Stimulated activated CD8-positive, alpha-beta memory T cell treated with anti-CD3 and anti-CD28 coated beads, Interleukin-4, amount 100 ng/mL, for 4 hours (primary cell): ENCODE data around the gene ITIH1.
A peak's percentile ranks its signal among the peaks of the same experiment; 100 is the strongest.
"Not testable (repeated sequence)": the region's sequence is repeated elsewhere in the genome, so short reads cannot be mapped to it uniquely, and the experiment has no call there.

Experiments
- DNase-seq, 2 donors: peaks; one replicate each; pipeline ENCODE4 v3.0.0-alpha.2; 2020; ENCODE audit warnings: low read depth in 2 of 2, low spot score in 1 of 2

ITIH1 gene, protein sequence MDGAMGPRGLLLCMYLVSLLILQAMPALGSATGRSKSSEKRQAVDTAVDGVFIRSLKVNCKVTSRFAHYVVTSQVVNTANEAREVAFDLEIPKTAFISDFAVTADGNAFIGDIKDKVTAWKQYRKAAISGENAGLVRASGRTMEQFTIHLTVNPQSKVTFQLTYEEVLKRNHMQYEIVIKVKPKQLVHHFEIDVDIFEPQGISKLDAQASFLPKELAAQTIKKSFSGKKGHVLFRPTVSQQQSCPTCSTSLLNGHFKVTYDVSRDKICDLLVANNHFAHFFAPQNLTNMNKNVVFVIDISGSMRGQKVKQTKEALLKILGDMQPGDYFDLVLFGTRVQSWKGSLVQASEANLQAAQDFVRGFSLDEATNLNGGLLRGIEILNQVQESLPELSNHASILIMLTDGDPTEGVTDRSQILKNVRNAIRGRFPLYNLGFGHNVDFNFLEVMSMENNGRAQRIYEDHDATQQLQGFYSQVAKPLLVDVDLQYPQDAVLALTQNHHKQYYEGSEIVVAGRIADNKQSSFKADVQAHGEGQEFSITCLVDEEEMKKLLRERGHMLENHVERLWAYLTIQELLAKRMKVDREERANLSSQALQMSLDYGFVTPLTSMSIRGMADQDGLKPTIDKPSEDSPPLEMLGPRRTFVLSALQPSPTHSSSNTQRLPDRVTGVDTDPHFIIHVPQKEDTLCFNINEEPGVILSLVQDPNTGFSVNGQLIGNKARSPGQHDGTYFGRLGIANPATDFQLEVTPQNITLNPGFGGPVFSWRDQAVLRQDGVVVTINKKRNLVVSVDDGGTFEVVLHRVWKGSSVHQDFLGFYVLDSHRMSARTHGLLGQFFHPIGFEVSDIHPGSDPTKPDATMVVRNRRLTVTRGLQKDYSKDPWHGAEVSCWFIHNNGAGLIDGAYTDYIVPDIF

DNA sequence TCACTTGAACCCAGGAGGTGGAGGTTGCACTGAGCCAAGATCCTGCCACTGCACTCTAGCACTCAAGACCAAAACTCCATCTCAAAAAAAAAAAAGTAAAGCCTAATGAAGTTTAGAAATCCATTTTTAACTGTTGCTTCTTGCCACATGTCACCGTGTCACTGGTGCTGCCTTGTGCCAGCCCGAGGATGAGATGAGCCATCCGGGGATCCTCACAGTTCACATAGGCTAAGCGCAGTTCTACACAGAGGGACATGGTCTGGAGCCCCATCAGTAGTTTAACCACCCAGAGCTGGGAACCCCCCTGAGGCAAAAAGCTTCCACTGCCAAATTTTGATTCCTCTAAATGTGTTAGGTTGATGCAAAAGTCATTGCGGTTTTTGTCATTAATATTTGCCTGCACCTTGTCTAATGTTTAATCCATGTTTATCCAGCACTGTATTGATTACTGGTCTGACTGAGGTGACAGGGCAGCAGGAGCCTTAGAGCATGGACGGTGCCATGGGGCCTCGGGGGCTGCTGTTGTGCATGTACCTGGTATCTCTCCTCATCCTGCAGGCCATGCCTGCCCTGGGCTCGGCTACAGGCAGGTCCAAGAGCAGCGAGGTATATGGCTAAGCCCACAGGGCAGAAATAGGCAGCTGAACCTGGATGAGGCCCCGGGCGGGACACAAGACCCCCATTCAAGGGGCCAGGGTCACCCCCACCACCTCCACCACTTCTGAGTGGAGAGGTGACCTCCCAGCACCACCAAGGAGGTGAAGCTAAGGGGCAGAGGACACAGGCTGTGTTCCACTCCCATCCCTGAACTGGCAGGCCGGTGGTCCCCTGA is at the start of gene ITIH1:
Gene ITIH1, plus strand, starts transcription at position 473 of the 832 bp plus-strand sequence. Its CDS starts 17 bp downstream, at position 490.
- no peak for DNase-seq

DNA sequence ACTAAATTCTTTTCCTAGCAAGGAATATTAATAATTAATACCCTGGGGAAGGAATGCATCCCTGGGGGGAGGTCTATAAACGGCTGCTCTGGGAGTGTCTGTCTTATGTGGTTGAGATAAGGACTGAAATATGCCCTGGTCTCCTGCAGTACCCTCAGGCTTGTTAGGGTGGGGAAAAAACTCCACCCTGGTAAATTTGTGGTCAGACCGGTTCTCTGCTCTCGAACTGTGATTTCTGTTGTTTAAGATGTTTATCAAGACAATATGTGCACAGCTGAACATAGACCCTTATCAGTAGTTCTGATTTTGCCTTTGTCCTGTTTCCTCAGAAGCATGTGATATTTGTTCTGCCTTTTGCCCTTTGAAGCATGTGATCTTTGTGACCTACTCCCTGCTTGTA is 48.6 kb upstream of the ITIH1 start:
- not testable (repeated sequence) for DNase-seq

DNA sequence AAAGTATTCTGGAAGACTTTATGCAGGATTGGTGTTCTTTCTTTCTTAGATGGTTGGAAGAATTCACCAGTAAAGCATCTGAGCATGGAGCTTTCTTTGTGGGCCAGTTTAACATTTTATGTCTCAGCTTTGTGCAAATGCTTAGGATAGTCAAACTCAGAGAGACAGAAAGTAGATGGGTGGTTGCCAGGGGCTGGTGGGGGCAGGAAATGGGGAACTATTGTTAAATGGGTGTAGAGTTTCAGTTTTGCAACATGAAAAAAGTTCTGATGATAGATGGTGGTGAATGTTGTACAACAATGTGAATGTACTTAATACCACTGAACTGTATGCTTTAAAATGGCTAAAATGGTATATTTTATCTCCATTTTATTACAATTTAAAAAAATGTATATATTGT is 46.7 kb upstream of the ITIH1 start:
- DNase-seq, result no peak

DNA sequence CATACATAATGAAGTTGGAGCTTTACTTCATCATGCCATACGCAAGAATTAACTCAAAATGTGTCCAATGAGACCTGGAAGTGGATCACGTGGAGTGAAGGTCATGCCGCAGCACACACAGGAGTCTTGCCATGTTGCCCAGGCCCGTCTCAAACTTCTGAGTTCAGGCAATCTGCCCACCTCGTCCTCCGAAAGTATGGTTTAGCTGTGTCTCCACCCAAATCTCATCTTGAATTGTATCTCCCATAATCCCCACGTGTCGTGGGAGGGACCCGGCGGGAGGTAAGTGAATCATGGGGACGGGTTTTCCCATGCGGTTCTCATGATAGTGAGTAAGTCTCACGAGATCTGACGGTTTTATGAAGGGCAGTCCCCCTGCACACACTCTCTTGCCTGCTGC is 45.8 kb upstream of the ITIH1 start:
- no peak for DNase-seq

DNA sequence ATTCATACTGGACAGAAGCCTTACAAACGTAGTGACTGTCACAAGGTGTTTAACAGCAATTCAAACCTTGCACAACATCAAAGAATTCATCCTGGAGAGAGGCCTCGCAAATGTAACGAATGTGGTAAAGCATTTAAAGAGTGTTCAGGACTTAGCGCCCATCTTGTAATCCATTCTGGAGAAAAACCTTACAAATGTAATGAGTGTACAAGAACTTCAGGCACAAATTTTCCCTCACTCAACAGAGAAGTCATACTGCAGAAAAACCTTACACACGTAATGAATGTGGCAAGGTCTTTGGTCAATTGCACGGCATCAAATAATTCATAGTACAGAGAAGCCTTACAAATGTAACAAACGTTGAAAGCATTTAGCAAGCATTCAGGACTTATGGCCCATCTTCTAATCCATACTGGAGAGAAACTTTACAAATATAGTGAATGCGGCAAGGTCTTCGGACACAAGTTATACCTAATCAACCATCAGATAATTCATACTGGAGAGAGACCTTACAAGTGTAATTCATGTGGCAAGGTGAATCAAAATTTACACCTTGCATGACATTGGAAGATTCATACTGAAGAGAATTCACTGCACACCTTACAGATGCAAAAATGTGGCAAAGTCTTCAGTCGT is 44.0 kb upstream of the ITIH1 start:
- no peak for DNase-seq

DNA sequence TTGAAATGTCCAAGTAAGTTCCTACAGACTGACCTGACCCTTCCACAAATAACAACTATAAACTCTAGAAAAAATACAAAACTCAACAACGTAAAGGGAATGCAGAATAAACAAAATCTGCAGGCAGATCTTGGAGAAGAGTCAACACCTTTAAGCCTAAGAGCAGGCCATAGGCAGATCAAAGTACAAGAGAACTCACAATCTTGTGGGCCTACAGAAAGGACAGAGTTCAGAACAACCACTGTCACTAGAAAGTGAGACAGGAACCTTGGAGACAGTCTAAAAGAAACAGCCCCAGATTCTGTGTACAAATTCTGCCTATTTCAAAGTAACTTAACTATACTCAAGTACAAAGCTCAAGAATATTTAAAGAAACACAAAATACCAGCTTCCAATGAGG is 37.7 kb upstream of the ITIH1 start:
- DNase-seq, result no peak

DNA sequence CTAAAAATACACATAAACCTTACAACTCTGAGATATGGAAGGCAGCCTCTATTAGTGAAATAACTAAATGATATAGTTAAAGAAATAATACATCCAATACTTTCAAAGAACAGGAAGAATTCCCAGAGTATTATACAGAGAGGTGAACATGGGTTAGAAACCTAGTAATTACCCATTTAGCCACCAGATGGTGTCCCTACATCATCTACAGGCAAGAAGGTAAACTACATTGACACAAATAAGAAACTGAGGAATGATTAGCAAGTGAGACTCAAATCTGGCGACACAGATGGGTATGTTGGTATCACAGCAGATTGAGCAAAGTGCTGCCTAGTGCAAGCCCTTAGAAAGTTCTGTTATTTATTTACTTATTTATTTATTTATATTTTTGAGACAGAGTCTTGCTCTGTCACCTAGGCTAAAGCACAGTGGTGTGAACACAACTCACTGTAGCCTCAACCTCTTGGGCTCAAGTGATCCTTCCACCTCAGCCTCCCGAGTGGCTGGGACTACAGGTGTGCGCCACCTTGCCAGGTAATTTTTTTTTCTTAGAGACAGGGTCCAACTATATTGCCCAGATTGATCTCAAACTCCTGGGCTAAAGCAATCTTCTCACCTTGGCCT is 34.9 kb upstream of the ITIH1 start:
- DNase-seq, result no peak

DNA sequence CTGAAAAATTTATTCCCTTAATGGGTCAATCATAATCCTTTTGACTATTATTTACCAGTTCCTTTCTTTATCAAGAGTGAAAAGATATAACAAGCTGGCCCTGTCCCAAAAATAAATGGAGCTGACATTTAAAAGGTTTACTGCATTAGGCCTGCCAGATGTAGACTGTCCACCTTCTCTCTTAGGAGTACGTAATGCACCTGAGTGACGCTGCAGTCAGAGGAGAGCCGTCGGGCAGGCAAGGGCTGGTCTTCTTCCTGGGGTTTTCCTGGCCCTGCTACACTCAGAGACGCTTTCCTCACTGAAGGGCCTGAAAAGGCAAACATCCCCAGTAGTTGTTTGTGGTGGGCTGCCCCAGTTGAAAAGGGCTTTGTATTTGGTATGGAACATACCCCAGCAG is 34.2 kb upstream of the ITIH1 start:
- DNase-seq, result no peak

DNA sequence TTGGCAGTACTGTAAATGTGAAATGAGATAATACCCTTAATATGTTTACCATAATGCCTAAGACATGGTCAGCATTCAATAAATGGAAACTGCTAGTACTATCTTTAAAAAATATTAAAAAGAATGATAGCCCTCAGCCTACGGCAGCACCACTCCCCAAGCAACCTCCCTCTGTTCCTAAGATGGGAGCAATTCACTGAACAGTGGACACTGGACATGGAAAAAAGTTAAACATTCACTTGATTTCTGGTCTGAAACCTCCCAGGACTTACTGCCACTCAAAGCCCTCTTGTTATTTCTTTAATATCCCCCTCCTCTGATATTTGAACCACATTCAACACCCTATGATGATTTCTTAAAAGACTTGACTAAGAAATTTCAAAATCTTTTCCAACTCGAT is 33.7 kb upstream of the ITIH1 start:
- DNase-seq, result no peak

DNA sequence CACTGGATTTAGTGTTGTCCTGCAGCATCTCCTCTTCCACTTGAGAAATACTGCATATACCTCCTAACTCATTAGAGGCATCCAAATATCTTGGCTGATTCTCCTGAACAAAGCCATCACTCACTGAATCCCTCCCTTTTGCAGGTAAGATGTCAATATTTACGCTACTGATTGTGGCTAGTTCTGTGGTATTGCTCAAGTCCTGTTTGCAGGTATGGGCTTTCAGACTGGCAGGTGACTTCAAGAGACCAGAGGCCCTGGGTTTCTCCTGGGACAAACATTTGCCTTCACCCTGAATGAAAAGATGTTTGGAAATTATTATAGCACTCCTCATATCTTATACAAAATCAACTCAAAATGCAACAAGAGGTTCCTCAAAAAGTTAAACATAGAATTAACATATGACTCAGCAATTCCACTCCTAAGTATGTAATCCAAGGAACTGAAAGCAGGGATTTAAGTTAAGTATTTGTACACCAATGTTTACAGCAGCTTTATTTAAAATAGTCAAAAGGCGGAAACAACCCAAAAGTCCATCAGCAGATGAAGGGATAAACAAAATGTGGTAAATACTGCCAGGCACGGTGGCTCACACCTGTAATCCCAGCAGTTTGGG is 25.2 kb upstream of the ITIH1 start:
- DNase-seq, result no peak

DNA sequence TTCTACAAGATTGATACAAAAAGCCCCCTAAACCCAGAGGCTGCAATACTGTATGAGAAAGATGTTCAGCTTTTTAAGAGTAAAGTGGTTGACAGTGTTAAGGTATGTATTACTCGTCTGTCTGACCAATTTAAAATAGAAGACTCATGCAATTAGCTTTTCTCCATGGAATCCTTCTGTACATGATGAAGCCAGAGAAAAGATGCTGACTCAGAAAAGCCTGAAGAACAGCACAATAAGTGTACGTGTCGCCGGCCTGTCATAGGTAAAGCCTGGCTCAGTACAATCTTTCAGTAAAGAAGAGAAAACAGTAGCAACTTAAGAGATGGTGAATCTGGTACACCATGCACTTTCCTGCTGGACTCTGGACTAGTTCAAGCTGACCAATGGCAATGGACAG is 23.0 kb upstream of the ITIH1 start:
- DNase-seq, result no peak

DNA sequence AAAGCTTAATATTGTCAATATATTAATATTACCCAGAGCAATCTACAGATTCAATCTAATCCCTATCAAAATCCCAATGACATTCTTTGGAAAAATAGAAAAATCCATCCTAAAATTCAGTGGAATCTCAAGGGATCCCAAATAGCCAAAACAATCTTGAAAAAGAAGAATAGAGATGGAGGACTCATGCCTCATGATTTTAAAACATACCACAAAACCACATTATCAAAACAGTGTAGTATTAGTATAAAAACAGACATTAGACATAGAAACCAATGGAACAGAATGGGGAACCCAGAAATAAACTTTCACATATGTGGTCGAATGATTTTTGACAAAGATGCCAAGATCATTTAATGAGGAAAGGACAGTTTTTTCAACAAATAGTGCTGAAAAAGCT is 21.3 kb upstream of the ITIH1 start:
- no peak for DNase-seq

DNA sequence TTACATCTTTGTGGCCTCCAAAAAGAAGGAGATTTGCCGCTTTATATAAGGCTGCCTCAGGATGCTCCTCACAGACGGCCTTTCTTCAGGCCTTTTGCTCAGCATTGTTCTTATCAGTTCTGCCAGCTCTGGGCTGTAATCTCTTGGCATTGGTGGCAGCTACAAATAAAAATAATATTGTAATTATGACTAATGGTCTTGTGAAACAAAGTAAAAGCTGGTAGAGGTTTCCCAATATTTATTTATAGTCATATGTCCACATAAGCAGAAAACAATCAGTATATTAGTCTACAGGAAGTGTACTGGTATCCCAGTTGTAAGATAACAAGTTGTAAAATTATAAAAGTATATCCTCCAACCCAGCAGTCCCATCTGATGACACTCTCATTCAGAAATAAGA is 13.9 kb upstream of the ITIH1 start:
- no peak for DNase-seq

DNA sequence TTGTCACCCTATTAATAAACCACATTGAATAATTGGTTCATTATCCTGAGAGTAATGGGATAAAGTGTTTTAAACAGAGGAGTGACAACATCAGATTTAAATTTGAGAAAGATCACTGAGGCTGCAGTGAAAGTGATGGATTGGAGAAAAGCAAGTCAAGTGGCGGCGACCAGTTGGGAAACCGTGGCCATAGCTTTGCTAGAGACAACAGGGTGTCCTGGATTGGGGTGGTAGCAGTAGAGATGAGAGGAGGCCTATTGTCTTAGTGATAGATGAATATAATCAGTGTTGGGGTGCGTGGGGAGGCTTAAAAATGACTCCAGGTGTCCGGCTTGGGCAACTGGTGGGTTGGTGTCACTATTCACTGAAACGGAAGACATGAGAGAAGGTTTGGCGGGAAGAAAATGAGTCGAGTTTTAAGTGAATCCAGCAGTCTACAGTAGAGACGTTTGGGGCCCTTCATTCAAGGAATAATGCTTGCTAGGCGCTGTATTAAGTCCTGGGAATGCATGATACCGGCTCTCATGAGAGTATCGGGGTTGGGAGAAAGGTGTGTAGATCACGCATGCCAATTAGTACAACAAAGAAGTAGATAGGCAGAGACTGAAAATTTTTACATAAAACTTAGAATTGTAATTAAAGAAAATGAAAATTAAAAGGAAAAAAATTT is 7.5 kb upstream of the ITIH1 start:
- no peak for DNase-seq

DNA sequence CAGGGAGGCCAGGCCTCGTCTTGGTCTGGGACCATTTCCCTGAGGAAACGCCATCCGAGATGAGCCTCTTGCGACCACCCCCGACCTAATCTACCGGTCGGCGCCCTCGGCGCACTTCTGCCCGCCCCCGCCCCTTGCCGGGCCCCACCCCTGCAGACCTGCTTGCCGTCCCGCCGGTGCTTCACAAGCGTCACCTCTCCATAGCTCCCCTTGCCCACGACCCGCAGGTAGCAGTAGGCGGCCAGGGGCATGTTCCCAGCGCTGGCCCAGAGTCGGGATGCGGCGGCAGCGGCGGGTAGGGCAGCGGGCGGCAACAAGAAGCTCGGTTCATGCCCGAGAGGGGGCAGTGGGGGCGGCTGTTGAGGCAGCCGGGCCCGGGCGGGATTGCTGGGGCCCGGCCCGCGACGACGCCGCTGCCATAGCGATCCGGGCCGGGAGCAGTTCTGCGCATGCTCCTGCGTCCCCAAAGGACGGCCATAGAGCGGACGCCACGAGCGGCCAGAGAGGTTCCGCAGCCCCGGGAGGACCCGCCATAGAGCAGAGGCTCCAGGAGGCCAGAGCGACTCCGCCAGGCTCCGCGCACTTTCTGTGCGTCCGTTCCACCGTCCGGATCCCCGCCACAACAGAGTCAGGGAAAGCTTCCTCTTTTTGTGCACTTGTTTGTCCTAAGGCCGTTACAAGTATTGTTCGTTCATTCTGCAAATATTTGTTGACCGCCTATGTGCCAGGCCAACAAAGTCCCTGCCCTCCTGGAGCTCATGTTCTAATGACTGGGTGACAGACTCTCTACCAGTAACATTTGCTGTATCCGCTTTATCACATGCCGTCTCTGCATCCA is 6.7 kb upstream of the ITIH1 start, which contains the start of gene NEK4:
Gene NEK4, minus strand, starts transcription at position 445 of the 838 bp plus-strand sequence. Its CDS starts 194 bp downstream, at position 251.
- peak; percentile 55 to 75 for DNase-seq

DNA sequence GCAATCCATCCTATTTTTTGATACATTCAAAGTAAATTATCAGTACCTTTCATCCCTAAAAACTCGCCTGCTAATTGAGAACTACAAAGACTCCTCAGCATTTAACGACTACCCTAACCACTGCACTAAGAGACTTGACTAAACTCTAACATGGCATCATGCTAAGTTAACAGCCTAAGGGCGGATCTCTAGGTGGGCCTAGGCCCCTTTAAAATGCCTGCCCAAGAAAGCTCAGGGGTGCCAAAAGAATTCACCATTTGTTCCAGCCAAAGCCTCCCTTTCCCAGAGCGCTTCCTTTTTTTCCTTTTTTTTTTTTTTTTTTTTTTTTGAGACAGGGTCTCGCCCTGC is 6.1 kb upstream of the ITIH1 start:
- no peak for DNase-seq

DNA sequence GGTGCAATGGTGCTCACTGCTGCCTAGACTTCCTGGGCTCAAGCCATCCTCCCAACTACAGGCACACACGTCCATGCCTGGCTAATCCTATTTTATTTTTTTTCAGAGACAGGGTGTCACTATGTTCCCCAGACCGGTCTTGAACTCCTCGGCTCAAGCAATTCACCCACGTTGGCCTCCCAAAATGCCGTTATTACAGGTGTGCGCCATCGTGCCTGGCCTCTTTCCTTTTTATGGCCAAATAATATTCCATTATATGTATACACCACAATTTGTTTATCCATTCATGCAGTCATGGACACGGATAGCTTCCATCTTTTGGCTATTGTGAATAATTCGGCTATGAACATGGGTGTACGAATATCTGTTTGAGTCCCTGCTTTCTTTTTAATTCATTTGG is 5.7 kb upstream of the ITIH1 start:
- no peak for DNase-seq

DNA sequence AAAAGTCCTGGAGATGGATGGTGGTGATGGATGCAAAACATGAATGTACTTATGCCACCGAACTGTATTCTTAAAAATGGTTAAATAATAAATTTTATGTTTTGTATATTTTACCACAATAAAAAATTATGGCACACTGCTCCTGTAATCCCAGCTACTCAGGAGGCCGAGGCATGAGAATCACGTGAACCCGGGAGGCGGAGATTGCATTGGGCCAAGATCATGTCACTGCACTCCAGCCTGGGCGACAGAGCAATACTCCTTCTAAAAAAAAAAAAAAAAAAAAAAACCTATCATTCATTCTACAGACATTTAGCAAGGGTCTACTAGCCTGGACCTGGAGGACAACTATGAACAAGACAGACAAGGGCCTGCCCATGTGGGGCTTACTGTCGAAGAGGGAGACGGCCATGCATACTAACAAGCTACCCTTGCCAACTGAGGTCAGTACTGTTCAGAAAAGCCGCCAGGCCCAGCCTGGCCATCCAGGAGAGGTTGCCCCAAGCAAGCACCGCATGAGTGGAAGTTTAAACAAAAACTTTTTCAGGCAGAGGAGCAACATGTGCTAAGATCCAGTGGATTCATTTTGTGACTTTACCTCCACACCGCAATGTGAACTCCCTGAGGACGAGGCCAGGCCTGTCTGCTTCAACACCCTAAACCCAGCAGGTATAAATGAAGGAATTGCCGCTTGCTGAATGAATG is 3.9 kb upstream of the ITIH1 start:
- no peak for DNase-seq
